Motor neuron (in vitro differentiated cells): ENCODE results near the gene COL9A3. TPM values are rescaled to one million over a fixed set of nuclear protein-coding genes. Genes with fewer than 3 reads are reported as not detected.

Experiments used
- ATAC-seq, 8 experiments: fragments of 200-7000 bp; cut with Tn5 transposase; replicated peaks in 6 of 8; 2 replicates each; pipeline ENCODE4 v1.8.0; 2021; ENCODE audit warnings: mild to moderate bottlenecking in 8 of 8, moderate library complexity in 8 of 8
- H3K27ac ChIP-seq, 2 donors: fragments of 250-450 bp; sonication (Bioruptor Pico); 2 replicates each; pipeline ENCODE4 v1.9.0; 2021; ENCODE audit warnings: antibody characterized with exemption in 2 of 2, mild to moderate bottlenecking in 2 of 2, moderate library complexity in 1 of 2
- H3K4me1 ChIP-seq, 2 donors: fragments of 250-450 bp; sonication (Bioruptor Pico); replicated peaks in 1 of 2; 2 replicates each; pipeline ENCODE4 v1.6.1; 2021; ENCODE audit warnings: antibody characterized with exemption in 2 of 2, mild to moderate bottlenecking in 2 of 2, moderate library complexity in 1 of 2
- H3K4me3 ChIP-seq, 5 donors: fragments of 250-450 bp; sonication (Bioruptor Pico); 2 replicates each; pipeline ENCODE4 v1.9.0; 2021; ENCODE audit warnings: antibody characterized with exemption in 5 of 5, mild to moderate bottlenecking in 5 of 5, moderate library complexity in 4 of 5
- WGBS, 10 experiments: fragments of 450-650 bp; shearing (Covaris generic); methylation state at CpG; one replicate each; pipeline ENCODE4 v1.0.0; 2022; 5-methylcytosine and 5-hydroxymethylcytosine counted together
- in situ Hi-C, 9 experiments: fragments of 400-800 bp; cut with MboI; loops; one replicate each; pipeline ENCODE4 v1.15.0; 2021; ENCODE audit warnings: low sequenced_read_pairs in 9 of 9, low pct_unique_long_range_greater_than_20kb in 2 of 9; ENCODE audit not compliant: unreplicated experiment in 9 of 9
- total RNA-seq, 8 experiments: library from RNA; unstranded; fragments of 300-600 nt; gene quantifications; 2 replicates each; pipeline versions ENCODE4 v1.2.3 to v1.2.4, GENCODE V29; 2022

The COL9A3 gene
- total RNA-seq, 8 experiments from 2014 or later: 0.60 to 19.5 (median 2.0) TPM

DNA sequence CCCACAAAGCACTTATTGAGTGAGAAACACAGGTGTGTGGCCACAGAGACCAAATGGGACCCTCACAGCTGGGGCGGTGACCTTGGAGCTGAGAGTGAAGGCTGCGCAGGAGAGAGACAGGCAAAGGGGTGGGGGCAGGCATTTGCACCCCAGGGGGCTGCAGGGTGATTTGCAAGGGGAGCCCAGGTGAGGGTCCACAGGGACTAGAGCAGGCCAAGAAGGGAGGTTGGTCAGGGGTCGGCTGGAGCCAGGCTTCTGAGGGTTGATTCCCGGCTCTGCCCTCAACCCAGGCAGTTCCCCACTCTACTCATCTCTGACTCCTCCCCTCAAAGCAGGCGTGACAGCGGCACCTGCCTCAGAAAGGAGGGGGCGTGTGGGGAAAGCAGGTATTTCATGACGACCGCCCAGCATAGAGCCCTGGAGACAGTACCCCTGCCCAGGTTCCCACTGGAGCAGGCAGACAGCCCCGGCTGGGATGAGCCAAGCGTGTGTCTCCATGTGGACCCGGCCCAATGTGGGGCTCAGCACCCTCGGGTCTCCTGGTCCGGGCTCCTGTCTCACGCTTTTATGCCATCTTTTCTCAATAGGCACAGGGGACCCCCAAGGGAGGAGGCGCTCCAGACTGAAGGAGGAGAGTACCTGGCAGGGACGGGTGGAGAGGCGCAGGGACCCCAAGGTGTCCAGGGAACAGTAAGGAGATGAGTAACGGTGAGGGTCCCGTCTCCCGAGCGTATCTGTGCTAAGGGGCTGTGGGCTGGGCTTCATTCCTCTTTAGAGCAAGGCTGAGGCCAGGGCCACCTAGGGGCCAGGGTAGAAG lies 23.7 kb upstream of the COL9A3 start:
- no peak for ATAC-seq
- in situ Hi-C loops: loop anchor here in 6 of 9 experiments (10.0 to 25.0 kb wide), 3 partner anchors 106 to 131 kb away; no protein-coding TSS in a partner anchor

DNA sequence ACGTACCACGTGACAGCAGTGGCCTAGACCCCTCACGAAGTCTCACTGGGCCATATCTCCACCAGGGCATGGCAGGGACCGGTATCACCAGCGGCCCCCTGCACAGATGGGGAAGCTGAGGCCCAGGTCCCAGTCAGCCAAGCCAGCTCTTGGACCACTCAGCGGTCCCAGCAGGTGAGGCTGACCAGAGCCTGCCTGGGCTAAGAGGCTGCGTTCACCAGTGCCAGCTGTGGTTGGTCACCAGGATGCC lies 23.2 kb upstream of the COL9A3 start:
- H3K4me1 ChIP-seq: peaks cover 4 to 14% of the 10 kb centered on the region in 2 donors
- ATAC-seq: no peak
- peak overlapping the region in 1 of 2 donors; percentile 73 for H3K27ac ChIP-seq
- WGBS, 10 experiments: 0 to 70% (median 20%) methylated on average over 1 to 2 of the region's 7 CpGs; no CpG with 5 or more reads in 7 of the 10 experiments
- H3K4me3 ChIP-seq: peak overlapping the region in 3 of 5 donors; percentile 27 to 33 (median 31)
- in situ Hi-C loops: loop anchor here in 6 of 9 experiments (10.0 to 25.0 kb wide), 3 partner anchors 106 to 131 kb away; no protein-coding TSS in a partner anchor

More for the DNA sequence above, 23.7 kb upstream of the COL9A3 start:
- Histone ChIP-seq H3K4me1 (peaks cover 8 to 14% of the 10 kb centered on the region in 2 donors), H3K4me3 (peak overlapping the region in 1 of 5 donors; percentile 33), H3K27ac (no peak overlapping the region)
- WGBS, 10 experiments: 90% methylated on average over 2 of the region's 22 CpGs; no CpG with 5 or more reads in 9 of the 10 experiments

DNA sequence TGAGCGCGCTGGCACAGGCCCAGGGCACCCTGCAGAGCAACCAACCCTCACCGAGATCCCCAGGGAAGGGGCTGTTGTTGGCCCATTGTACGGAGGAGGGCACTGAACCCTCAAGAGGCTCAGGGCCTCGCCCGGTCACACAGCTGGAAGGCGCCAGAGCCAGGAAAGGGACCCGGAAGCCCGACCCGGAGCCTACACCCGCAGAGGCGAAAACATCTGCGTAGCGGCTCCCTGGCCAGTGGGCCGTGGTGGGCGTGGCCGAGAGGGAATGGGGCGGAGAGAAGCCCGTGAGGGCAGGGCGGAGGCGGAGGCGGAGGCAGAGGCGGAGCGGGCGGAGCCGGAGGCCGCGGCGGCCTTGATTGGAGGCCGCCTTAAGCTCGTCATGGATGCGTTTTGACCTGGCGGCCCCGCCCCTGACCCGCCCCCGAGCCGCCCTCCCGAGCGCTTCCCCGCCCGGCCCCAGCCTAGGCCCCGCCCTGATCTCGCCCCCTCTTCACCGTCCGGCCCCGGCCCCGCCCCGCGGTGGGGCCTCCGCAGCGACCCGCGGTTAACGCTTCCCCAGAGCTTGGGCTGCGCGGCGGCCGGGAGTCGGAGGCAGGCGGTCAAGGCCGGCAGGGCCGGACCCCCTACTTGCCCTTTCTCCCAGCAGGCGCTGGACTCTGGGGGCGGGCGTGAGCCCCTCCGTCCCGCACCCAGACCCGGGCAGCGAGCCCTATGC lies 22.7 kb upstream of the COL9A3 start:
- Histone ChIP-seq H3K4me1 (peaks cover 2 to 14% of the 10 kb centered on the region in 2 donors), H3K4me3 (peak overlapping the region; percentile 68 to 92 (median 85)), H3K27ac (peak overlapping the region; percentile 55 to 74)
- in situ Hi-C loops: loop anchor here in 6 of 9 experiments (10.0 to 25.0 kb wide), 3 partner anchors 107 to 132 kb away; no protein-coding TSS in a partner anchor
- 0 to 10% (median 0%) methylated on average over 2 to 8 of the region's 69 CpGs; no CpG with 5 or more reads in 5 of the 10 experiments for WGBS, 10 experiments
- ATAC-seq: peak; percentile 73 to 84 (median 76)

DNA sequence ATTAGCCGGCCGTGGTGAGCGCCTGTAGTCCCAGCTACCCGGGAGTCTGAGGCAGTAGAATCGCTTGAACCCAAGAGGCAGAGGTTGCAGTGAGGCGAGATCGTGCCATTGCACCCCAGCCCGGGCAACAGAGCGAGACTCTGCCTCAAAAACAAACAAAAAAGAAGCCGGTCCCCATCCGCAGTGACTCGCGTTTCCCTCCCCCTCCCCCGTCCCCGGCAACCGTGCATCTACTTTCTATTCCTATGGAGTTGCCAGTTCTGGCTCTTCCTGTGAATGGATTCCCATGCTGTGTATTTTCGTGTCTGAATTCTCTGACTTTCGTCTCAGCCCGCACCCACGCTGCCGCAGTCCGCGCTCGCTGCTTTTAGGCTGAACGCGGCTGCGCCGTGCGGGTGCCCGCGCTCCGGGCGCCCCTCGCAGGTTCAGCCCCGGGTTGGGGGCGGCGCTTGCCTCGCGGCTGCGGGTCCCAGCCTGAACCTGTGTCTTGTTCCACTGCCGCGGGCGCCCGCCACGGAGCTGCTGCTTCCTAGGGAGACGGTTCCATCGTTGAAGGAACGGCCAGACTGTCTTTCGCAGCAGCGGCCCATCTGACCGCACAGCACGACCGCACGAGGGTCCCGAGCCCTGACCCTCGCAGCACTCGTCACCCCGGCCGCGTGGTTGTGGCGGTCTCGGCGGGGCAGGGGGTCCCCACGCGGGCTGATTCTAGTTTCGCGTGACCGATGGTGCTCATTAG lies 21.7 kb upstream of the COL9A3 start:
- ATAC-seq: peak; percentile 0 to 44 (median 22)
- WGBS, 10 experiments: 0 to 10% (median 0%) methylated on average over 2 to 18 of the region's 68 CpGs; no CpG with 5 or more reads in 5 of the 10 experiments
- H3K4me1 ChIP-seq: peaks cover 2 to 14% of the 10 kb centered on the region in 2 donors
- in situ Hi-C loops: loop anchor here in 6 of 9 experiments (10.0 to 25.0 kb wide), 3 partner anchors 108 to 133 kb away; no protein-coding TSS in a partner anchor
- peak overlapping the region; percentile 59 to 74 for H3K27ac ChIP-seq
- peak overlapping the region; percentile 68 to 92 (median 85) for H3K4me3 ChIP-seq

DNA sequence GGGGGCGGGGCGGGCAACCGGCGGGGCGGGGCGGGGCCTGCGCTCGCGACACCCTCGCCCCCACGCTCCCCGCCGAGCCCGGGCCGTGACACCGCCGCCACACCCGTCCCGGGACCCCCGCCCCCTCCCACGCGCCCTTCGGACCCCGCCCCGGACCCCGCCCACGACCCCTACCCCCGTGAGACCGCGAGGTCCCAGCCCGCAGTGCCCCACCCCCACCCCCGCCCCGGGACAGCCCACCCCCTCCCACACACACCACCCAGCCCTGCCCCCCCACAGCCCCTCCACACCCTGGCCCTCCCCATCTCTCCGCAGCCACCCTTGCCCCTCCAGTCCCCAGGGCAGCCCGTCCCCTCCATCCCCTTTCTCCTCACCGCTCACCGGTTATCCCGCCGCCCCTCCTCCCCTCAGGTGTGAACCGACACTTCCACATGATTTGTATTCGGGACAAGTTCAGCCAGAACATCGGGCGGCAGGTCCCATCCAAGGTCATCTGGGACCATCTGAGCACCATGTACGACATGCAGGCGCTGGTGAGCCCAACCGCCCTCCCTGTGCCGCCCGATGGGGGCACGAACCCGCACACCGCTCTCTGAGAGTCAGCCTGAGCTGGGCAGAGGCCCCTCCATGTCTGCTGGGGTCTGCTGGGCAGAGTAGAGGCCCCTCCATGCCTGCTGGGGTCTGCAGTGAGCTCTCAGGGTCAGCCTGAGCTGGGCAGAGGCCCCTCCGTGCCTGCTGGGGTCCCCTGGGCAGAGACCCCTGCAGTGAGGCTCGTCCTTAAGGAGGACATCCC lies 20.0 kb upstream of the COL9A3 start:
- Histone ChIP-seq H3K27ac (peak overlapping the region; percentile 81 to 87), H3K4me1 (peaks cover 0 to 11% of the 10 kb centered on the region in 2 donors), H3K4me3 (peak overlapping the region; percentile 68 to 92 (median 85))
- WGBS, 10 experiments: 67 to 74% methylated on average over 2 to 9 of the region's 53 CpGs; no CpG with 5 or more reads in 8 of the 10 experiments
- in situ Hi-C loops: loop anchor here in 6 of 9 experiments (10.0 to 25.0 kb wide), 3 partner anchors 110 to 135 kb away; no protein-coding TSS in a partner anchor
- no peak for ATAC-seq

DNA sequence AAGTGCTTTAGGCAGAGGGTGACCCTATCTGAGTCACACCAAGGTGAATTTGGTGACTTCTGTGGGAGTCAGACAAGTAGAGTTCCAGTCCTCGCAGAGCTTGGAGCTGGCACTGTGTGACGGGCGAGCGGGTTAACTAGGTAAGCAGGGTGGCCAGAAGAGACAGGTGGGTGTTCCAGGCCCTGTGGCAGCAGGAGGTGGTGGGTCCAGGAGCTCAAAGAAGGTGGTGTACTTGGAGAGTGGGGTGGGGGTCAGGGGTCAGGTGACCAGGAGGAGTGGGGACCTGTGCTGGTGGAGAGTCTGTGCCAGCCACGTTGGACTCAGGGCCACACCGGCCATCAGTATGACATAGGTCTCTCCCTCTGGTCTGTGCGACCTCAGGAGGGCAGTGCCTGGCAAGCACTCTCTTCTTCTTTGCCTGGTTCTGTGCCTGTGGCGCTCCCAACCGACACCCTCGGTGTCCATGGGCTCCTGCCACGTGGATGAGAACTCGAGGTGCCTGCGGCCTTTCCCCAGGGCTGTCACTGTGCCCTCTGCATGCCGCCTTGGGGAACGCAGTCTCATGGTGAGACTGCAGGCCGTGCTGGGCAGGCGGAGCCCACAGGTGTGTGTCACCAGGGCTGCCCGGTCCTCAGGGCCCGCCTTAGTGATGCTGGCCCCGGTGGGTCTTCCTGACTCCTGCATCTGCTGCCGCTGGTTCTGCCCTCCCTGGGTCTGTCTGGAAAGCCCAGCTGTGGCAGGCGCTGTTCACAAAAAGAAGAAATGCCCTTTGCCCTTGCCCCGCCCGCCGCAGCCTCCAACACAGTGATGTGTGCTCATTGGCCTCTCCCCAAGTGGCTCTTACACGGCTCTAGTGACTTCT lies 18.9 kb upstream of the COL9A3 start:
- Histone ChIP-seq H3K27ac (no peak overlapping the region), H3K4me1 (peaks cover 0 to 11% of the 10 kb centered on the region in 2 donors), H3K4me3 (peak overlapping the region in 1 of 5 donors; percentile 85)
- no peak for ATAC-seq
- in situ Hi-C loops: loop anchor here in 6 of 9 experiments (10.0 to 25.0 kb wide), 3 partner anchors 111 to 136 kb away; no protein-coding TSS in a partner anchor
- WGBS, 10 experiments: 79 to 95% (median 87%) methylated on average over 6 to 13 of the region's 26 CpGs; no CpG with 5 or more reads in 5 of the 10 experiments

DNA sequence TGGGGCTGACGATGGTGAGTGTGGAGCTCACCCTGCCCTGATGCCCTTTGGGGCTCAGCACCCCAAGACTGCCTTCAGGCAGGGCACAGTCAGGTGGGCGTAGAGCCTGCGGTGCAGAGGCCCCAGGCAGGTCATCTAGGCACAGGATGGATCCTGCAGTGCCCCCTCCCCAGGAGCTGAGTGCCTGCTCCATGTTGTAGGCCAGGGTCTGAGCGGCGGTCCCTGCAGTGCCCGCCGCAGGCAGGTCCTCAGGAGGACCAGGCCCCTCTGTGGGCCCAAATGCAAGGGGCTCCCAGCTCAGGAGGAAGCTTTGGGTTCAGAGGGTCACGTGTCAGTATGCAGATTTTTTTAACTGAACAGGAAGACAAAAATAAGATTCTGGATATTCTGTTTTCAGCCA lies 17.8 kb upstream of the COL9A3 start:
- peaks cover 0 to 7% of the 10 kb centered on the region in 2 donors for H3K4me1 ChIP-seq
- in situ Hi-C loops: loop anchor here in 6 of 9 experiments (10.0 to 25.0 kb wide), 3 partner anchors 112 to 137 kb away; no protein-coding TSS in a partner anchor
- WGBS, 10 experiments: 67 to 100% (median 98%) methylated on average over 1 to 6 of the region's 8 CpGs; no CpG with 5 or more reads in 5 of the 10 experiments
- H3K27ac ChIP-seq: no peak overlapping the region
- H3K4me3 ChIP-seq: no peak overlapping the region
- no peak for ATAC-seq

DNA sequence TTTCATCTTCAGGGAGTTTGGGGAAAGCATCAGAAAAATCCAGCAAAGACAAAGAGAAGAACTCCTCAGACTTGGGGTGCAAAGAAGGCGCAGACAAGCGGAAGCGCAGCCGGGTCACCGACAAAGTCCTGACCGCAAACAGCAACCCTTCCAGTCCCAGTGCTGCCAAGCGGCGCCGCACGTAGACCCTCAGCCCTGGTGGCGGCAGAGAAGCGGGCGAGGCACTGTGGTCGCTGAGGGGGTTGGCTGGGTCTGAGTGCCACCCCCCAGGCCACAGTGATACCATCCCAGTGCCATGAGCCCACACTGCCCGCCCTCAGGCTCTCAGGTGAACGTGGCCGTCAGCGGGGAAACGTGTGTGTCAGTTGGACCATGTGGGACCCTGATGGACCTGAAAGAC lies 17.4 kb upstream of the COL9A3 start:
- H3K4me1 ChIP-seq: peaks cover 2 to 10% of the 10 kb centered on the region in 2 donors
- H3K4me3 ChIP-seq: no peak overlapping the region
- ATAC-seq: no peak
- 73 to 100% (median 96%) methylated on average over 2 to 14 of the region's 19 CpGs; no CpG with 5 or more reads in 4 of the 10 experiments for WGBS, 10 experiments
- in situ Hi-C loops: loop anchor here in 6 of 9 experiments (10.0 to 25.0 kb wide), 3 partner anchors 112 to 137 kb away; no protein-coding TSS in a partner anchor
- H3K27ac ChIP-seq: no peak overlapping the region

DNA sequence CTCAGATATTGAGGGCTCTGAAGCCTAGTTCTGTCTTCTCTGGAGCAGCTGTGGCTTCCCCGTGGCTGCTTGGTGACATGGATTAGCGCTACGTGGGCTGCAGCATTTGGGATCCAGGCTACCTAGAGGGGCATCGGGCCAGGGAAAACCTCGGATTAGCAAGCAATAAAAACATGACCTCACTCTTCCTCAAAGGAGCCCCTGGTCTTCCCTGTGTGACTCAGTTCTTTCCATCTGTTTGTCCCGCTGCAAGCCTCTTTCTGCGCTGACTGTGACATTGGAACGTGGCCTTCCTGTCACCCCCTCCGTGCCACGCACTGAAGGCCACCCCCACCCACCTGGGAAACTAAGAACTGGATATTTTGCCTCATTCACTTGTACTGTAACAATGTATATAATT lies 17.0 kb upstream of the COL9A3 start:
- ATAC-seq: no peak
- Histone ChIP-seq H3K27ac (no peak overlapping the region), H3K4me1 (peaks cover 2 to 7% of the 10 kb centered on the region in 2 donors), H3K4me3 (no peak overlapping the region)
- in situ Hi-C loops: loop anchor here in 6 of 9 experiments (10.0 to 25.0 kb wide), 3 partner anchors 113 to 138 kb away; no protein-coding TSS in a partner anchor
- 80 to 94% (median 90%) methylated on average over 2 to 4 of the region's 10 CpGs; no CpG with 5 or more reads in 5 of the 10 experiments for WGBS, 10 experiments

DNA sequence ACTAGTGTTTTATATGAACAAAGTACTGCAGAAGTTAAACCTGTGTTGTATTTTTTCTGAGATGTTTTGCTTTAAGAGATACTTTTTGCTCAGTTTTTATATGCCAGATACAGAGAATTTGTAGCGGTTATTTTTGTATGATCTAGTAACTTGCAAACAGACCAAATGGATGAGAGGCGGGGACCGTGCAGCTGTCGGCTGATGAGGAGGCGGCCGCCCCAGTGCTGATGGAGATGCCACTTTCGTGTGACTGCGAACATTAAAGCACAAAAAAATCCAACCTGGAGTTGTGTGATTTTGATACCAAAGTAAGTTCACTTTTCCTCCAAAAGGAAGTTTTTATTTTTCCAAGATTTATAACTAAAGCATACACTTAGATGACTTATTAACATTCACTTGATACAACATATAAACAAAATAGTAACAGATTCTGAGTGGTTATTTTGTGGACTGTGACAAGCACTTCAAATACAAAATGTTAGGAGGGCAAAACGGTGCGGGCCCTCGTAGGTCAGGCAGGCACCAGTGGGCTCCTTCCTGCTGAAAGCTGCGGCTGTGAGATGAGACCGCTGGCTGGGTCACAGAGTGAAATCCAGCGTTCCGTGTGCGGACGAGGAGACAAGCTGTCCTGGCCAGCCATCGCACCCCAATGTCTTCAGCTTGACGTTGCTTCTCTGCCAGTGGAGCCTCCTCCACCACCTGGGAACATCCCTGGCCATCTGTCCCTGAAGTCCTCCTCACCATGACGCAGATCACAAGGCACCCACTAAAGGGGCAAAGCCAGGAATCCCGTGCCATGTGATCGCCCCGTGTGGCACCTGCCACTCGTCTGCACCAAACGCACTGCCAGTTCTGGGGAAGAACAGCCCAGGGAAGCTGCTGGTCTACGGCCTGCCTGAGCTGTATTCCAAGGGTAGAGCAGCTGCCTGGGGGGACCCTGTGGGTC lies 16.3 kb upstream of the COL9A3 start:
- H3K4me1 ChIP-seq: peaks cover 4 to 7% of the 10 kb centered on the region in 2 donors
- no peak for ATAC-seq
- in situ Hi-C loops: no loop called here
- 69 to 100% (median 91%) methylated on average over 1 to 17 of the region's 26 CpGs for WGBS, 10 experiments
- H3K4me3 ChIP-seq: no peak overlapping the region
- no peak overlapping the region for H3K27ac ChIP-seq
